Esophagus muscularis mucosa (tissue), 4 donors: ENCODE measurements around the gene SPPL2B.

Experiments
- CTCF ChIP-seq, 3 experiments: fragments of 200-600 bp in 2 of 3; fragments of 450-650 bp in 1 of 3; sonication (generic) in 2 of 3; IDR thresholded peaks; one replicate each; pipeline ENCODE4 v1.5.1; 2017 to 2019; ENCODE audit warnings: antibody characterized with exemption in 3 of 3, mild to moderate bottlenecking in 2 of 3, moderate library complexity in 1 of 3
- EP300 ChIP-seq: sonication (generic); formaldehyde crosslinking; IDR thresholded peaks from one replicate; pipeline ENCODE4 v1.6.1; 2017; ENCODE audit warnings: antibody characterized with exemption
- POLR2A ChIP-seq: fragments of 450-650 bp; IDR thresholded peaks from one replicate; pipeline ENCODE4 v1.6.1; 2017; ENCODE audit warnings: antibody characterized with exemption, moderate library complexity, mild to moderate bottlenecking, low read depth
- POLR2AphosphoS5 ChIP-seq, 2 donors: sonication (generic); formaldehyde crosslinking; IDR thresholded peaks; one replicate each; pipeline ENCODE4 v1.6.1; 2017; ENCODE audit warnings: antibody characterized with exemption in 2 of 2

- TF ChIP-seq POLR2A: no peak
- TF ChIP-seq CTCF (IDR thresholded peaks at IDR 0.05): no peak
- no peak for TF ChIP-seq EP300
- no peak for TF ChIP-seq POLR2AphosphoS5 (IDR thresholded peaks at IDR 0.05)
Measured at GRCh38 chr19:2355168-2356035, 26.9 kb downstream of the SPPL2B start.
